ENCODE measurements around the gene DCAKD. TPM values are rescaled to one million over a fixed set of nuclear protein-coding genes. Genes with fewer than 3 reads are reported as not detected.

DCAKD gene
- polyA plus RNA-seq, 2 donors = 11.8 to 15.8 TPM

- Histone ChIP-seq H3K9me3 (ENCODE audit: control insufficient read depth in 2 of 2, insufficient read depth in 1 of 2, low read depth in 1 of 2, low read length in 1 of 2) (no peaks in the 10 kb centered on the region), H3K27ac (ENCODE audit: low read depth in 2 of 2, low read length in 1 of 2) (peak overlapping the region; percentile 68 to 79), H3K4me3 (ENCODE audit: low read depth in 1 of 2, low read length in 2 of 2) (peak overlapping the region; percentile 36 to 39), H3K4me1 (ENCODE audit: control insufficient read depth in 2 of 2, insufficient read depth in 2 of 2, low read length in 1 of 2) (peaks cover 2 to 13% of the 10 kb centered on the region in 2 donors), H3K36me3 (ENCODE audit: control insufficient read depth in 2 of 2, insufficient read depth in 2 of 2, low read length in 1 of 2) (peaks cover 0 to 12% of the 10 kb centered on the region in 2 donors), H3K27me3 (ENCODE audit: control insufficient read depth in 1 of 2, insufficient read depth in 2 of 2, low read length in 2 of 2) (no peaks in the 10 kb centered on the region)
- 3% methylated on average over 55 to 57 of the region's 57 CpGs for WGBS, 2 donors
These were observed 29.7 kb downstream of the DCAKD start for GRCh38 chr17:45021607-45022287.

- Histone ChIP-seq H3K4me3 (ENCODE audit: low read depth in 1 of 2, low read length in 2 of 2) (no peak overlapping the region), H3K27ac (ENCODE audit: low read depth in 2 of 2, low read length in 1 of 2) (peak overlapping the region in 1 of 2 donors; percentile 79), H3K9me3 (ENCODE audit: control insufficient read depth in 2 of 2, insufficient read depth in 1 of 2, low read depth in 1 of 2, low read length in 1 of 2) (no peaks in the 10 kb centered on the region), H3K36me3 (ENCODE audit: control insufficient read depth in 2 of 2, insufficient read depth in 2 of 2, low read length in 1 of 2) (peaks cover 0 to 10% of the 10 kb centered on the region in 2 donors), H3K4me1 (ENCODE audit: control insufficient read depth in 2 of 2, insufficient read depth in 2 of 2, low read length in 1 of 2) (peaks cover 2 to 13% of the 10 kb centered on the region in 2 donors), H3K27me3 (ENCODE audit: control insufficient read depth in 1 of 2, insufficient read depth in 2 of 2, low read length in 2 of 2) (no peaks in the 10 kb centered on the region)
- 36 to 38% methylated on average over 17 of the region's 17 CpGs for WGBS, 2 donors
These were observed 30.9 kb downstream of the DCAKD start for GRCh38 chr17:45020354-45021138.

- no peaks in the 10 kb centered on the region for H3K27me3 ChIP-seq (ENCODE audit: control insufficient read depth in 1 of 2, insufficient read depth in 2 of 2, low read length in 2 of 2)
- H3K27ac ChIP-seq (ENCODE audit: low read depth in 2 of 2, low read length in 1 of 2) = peak overlapping the region in 1 of 2 donors; percentile 17
- no peaks in the 10 kb centered on the region for H3K9me3 ChIP-seq (ENCODE audit: control insufficient read depth in 2 of 2, insufficient read depth in 1 of 2, low read depth in 1 of 2, low read length in 1 of 2)
- peak overlapping the region; percentile 43 to 47 for H3K4me3 ChIP-seq (ENCODE audit: low read depth in 1 of 2, low read length in 2 of 2)
- 2 to 4% methylated on average over 80 to 82 of the region's 82 CpGs for WGBS, 2 donors
- H3K36me3 ChIP-seq (ENCODE audit: control insufficient read depth in 2 of 2, insufficient read depth in 2 of 2, low read length in 1 of 2) = peaks cover 0 to 5% of the 10 kb centered on the region in 2 donors
- peaks cover 2 to 13% of the 10 kb centered on the region in 2 donors for H3K4me1 ChIP-seq (ENCODE audit: control insufficient read depth in 2 of 2, insufficient read depth in 2 of 2, low read length in 1 of 2)
These were observed 32.4 kb downstream of the DCAKD start for GRCh38 chr17:45018848-45019711.

- peak overlapping the region in 1 of 2 donors; percentile 27 for H3K27ac ChIP-seq (ENCODE audit: low read depth in 2 of 2, low read length in 1 of 2)
- no peaks in the 10 kb centered on the region for H3K9me3 ChIP-seq (ENCODE audit: control insufficient read depth in 2 of 2, insufficient read depth in 1 of 2, low read depth in 1 of 2, low read length in 1 of 2)
- H3K4me3 ChIP-seq (ENCODE audit: low read depth in 1 of 2, low read length in 2 of 2) = peak overlapping the region in 1 of 2 donors; percentile 43
- WGBS, 2 donors = 26 to 31% methylated on average over 4 of the region's 4 CpGs
- H3K27me3 ChIP-seq (ENCODE audit: control insufficient read depth in 1 of 2, insufficient read depth in 2 of 2, low read length in 2 of 2) = no peaks in the 10 kb centered on the region
- H3K4me1 ChIP-seq (ENCODE audit: control insufficient read depth in 2 of 2, insufficient read depth in 2 of 2, low read length in 1 of 2) = peaks cover 2 to 13% of the 10 kb centered on the region in 2 donors
- no peaks in the 10 kb centered on the region for H3K36me3 ChIP-seq (ENCODE audit: control insufficient read depth in 2 of 2, insufficient read depth in 2 of 2, low read length in 1 of 2)
These were observed 33.0 kb downstream of the DCAKD start for GRCh38 chr17:45018514-45018847.

- Histone ChIP-seq H3K27ac (ENCODE audit: low read depth in 2 of 2, low read length in 1 of 2) (no peak overlapping the region), H3K4me3 (ENCODE audit: low read depth in 1 of 2, low read length in 2 of 2) (no peak overlapping the region), H3K27me3 (ENCODE audit: control insufficient read depth in 1 of 2, insufficient read depth in 2 of 2, low read length in 2 of 2) (no peaks in the 10 kb centered on the region), H3K4me1 (ENCODE audit: control insufficient read depth in 2 of 2, insufficient read depth in 2 of 2, low read length in 1 of 2) (peaks cover 2 to 13% of the 10 kb centered on the region in 2 donors), H3K36me3 (ENCODE audit: control insufficient read depth in 2 of 2, insufficient read depth in 2 of 2, low read length in 1 of 2) (no peaks in the 10 kb centered on the region), H3K9me3 (ENCODE audit: control insufficient read depth in 2 of 2, insufficient read depth in 1 of 2, low read depth in 1 of 2, low read length in 1 of 2) (no peaks in the 10 kb centered on the region)
- 58 to 59% methylated on average over 5 of the region's 5 CpGs for WGBS, 2 donors
These were observed 34.6 kb downstream of the DCAKD start for GRCh38 chr17:45016823-45017222.

GRCh38 chr17:45016237-45016636 lies 35.2 kb downstream of the DCAKD start:
- Histone ChIP-seq H3K27ac (ENCODE audit: low read depth in 2 of 2, low read length in 1 of 2) (no peak overlapping the region), H3K4me3 (ENCODE audit: low read depth in 1 of 2, low read length in 2 of 2) (no peak overlapping the region), H3K4me1 (ENCODE audit: control insufficient read depth in 2 of 2, insufficient read depth in 2 of 2, low read length in 1 of 2) (peaks cover 2 to 8% of the 10 kb centered on the region in 2 donors), H3K27me3 (ENCODE audit: control insufficient read depth in 1 of 2, insufficient read depth in 2 of 2, low read length in 2 of 2) (no peaks in the 10 kb centered on the region), H3K36me3 (ENCODE audit: control insufficient read depth in 2 of 2, insufficient read depth in 2 of 2, low read length in 1 of 2) (no peaks in the 10 kb centered on the region), H3K9me3 (ENCODE audit: control insufficient read depth in 2 of 2, insufficient read depth in 1 of 2, low read depth in 1 of 2, low read length in 1 of 2) (no peaks in the 10 kb centered on the region)
- WGBS, 2 donors = 41 to 47% methylated on average over 7 of the region's 7 CpGs

- H3K9me3 ChIP-seq (ENCODE audit: control insufficient read depth in 2 of 2, insufficient read depth in 1 of 2, low read depth in 1 of 2, low read length in 1 of 2) = no peaks in the 10 kb centered on the region
- no peaks in the 10 kb centered on the region for H3K36me3 ChIP-seq (ENCODE audit: control insufficient read depth in 2 of 2, insufficient read depth in 2 of 2, low read length in 1 of 2)
- no peak overlapping the region for H3K4me3 ChIP-seq (ENCODE audit: low read depth in 1 of 2, low read length in 2 of 2)
- no peaks in the 10 kb centered on the region for H3K4me1 ChIP-seq (ENCODE audit: control insufficient read depth in 2 of 2, insufficient read depth in 2 of 2, low read length in 1 of 2)
- no peaks in the 10 kb centered on the region for H3K27me3 ChIP-seq (ENCODE audit: control insufficient read depth in 1 of 2, insufficient read depth in 2 of 2, low read length in 2 of 2)
- WGBS, 2 donors = 70 to 76% methylated on average over 17 of the region's 17 CpGs
- H3K27ac ChIP-seq (ENCODE audit: low read depth in 2 of 2, low read length in 1 of 2) = no peak overlapping the region
These were observed 38.1 kb downstream of the DCAKD start for GRCh38 chr17:45013021-45013997.

GRCh38 chr17:45011767-45012166 lies 39.7 kb downstream of the DCAKD start:
- H3K4me1 ChIP-seq (ENCODE audit: control insufficient read depth in 2 of 2, insufficient read depth in 2 of 2, low read length in 1 of 2) = no peaks in the 10 kb centered on the region
- 92 to 93% methylated on average over 1 of the region's 1 CpG for WGBS, 2 donors

More at GRCh38 chr17:45011767-45012166, 39.7 kb downstream of the DCAKD start:
- Histone ChIP-seq H3K4me3 (ENCODE audit: low read depth in 1 of 2, low read length in 2 of 2) (no peak overlapping the region), H3K27ac (ENCODE audit: low read depth in 2 of 2, low read length in 1 of 2) (no peak overlapping the region), H3K9me3 (ENCODE audit: control insufficient read depth in 2 of 2, insufficient read depth in 1 of 2, low read depth in 1 of 2, low read length in 1 of 2) (no peaks in the 10 kb centered on the region), H3K27me3 (ENCODE audit: control insufficient read depth in 1 of 2, insufficient read depth in 2 of 2, low read length in 2 of 2) (no peaks in the 10 kb centered on the region), H3K36me3 (ENCODE audit: control insufficient read depth in 2 of 2, insufficient read depth in 2 of 2, low read length in 1 of 2) (no peaks in the 10 kb centered on the region)
